Measurements from ENCODE around the gene ANKRD34A.

ANKRD34A gene

DNA sequence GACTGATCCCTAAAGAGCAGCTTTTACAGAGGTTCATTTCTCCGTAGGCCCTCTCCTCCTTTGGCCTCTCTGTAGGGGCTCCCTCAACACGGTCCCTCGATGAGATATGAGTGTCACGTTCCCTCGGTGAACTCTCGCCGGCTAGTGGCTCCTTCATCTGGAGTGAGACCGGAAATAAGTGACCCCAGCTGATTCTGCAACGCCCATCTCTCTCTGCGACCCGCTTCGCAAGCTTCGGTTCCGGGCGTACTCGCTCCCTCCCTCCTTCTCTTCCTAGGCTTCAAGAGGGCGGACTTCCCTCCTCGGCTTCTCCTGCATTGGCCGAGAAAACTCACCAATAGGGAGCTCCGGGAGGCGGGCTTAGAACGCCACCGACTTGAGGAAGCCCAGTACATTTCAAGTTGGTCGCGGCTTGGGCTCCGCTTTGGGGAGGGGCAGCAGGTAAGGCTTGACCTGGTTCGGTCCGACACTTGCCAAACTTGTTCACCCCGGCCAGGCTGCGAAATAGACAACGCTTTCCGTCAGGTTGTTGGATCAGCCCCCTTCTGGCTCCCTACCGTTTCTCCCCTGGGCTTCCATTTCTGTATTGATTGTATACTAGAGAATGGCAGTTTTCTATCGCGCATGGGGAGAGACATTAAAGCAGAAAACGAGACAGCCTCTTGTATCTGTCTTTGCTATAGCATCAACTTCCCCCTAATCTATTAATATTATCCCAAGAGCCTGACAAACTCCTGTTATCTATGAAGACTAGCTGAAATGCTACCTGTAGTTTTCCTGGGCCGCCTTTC is at the start of gene ANKRD34A, which contains the start of gene POLR3GL:
Gene ANKRD34A, minus strand, starts transcription at position 248 of the 791 bp plus-strand sequence. CDS start 2,816 bp downstream, outside the sequence.
Gene POLR3GL, plus strand, starts transcription at position 363 of the 791 bp plus-strand sequence. CDS start 10,176 bp downstream, outside the sequence.
- H3K4me3 Mint-ChIP-seq, result peak within 1 kb of the TSS; percentile 90 to 91
- peak within 1 kb of the TSS; percentile 87 to 90 for H3K27ac Mint-ChIP-seq
- H3K27me3 Mint-ChIP-seq, result no peaks in the 10 kb centered on the region
- peak; percentile 83 to 91 for DNase-seq
- H3K4me1 Mint-ChIP-seq, result peaks cover 47% of the 10 kb centered on the region
- peaks cover 0 to 9% of the 10 kb centered on the region in 2 donors for H3K9me3 Mint-ChIP-seq
- peak; percentile 88 for ATAC-seq

DNA sequence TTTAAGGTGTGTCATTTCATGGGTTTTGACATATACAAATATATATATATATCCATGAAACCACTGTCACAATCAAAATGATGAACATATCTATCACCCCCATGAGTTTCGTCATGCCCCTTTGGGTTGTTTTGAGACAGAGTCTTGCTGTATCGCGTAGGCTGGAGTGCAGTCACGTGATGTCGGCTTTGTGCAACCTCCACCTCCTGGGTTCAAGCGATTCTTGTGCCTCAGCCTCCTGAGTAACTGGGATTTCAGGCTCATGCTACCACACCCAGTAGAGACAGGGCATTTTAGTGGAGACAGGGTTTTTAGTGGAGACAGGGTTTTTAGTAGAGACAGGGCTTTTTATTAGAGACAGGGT is 49.2 kb upstream of the ANKRD34A start:
- ATAC-seq (no peak), DNase-seq (no peak)
- H3K27me3 Mint-ChIP-seq, result peaks cover 18% of the 10 kb centered on the region

DNA sequence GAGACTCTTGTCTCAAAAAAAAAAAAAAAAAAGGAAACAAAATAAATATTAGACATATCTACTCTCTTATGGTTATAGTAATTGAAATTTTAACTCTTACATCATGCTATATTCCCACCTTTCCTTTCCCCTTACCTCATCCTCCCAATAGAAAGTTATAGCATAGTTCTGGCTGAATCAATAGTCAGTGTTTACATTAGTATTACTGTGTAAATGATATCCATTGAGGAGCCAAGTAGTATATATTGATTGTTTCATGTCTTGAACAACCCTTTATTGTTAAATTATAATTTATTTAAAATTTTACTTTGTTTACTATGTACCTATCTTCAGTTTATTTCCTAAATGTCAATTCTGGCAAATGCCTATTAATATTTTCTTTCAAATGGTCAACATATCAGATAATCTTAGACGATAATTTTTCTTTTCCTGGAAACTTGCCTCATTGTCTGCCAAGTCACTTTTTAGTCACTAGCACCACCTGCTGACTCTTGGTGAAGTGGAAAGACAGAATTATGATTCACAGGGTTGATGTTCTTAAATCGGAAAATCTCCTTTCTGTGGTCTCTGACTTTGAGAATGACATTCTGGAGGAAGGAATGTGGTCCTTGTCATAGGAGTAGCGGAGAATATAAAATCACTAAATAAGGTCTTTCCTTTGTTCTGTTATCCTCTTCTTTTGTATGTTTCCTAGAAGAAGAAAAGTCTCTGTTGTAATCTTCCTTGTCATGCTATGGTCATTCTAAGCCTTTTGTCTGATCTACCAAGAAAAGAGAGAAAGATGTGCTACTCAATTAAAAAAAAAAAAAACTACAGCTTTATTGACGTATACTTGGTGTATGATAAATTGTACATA is 48.6 kb upstream of the ANKRD34A start:
- Mint-ChIP-seq H3K4me1 (peaks cover 8% of the 10 kb centered on the region), H3K27me3 (peaks cover 12% of the 10 kb centered on the region), H3K9me3 (no peaks in the 10 kb centered on the region), H3K4me3 (peak overlapping the region in 1 of 2 donors; percentile 2), H3K27ac (no peak overlapping the region)
- DNase-seq (peak in 1 of 2 donors; percentile 43), ATAC-seq (peak; percentile 67)

More for the DNA sequence above, 49.2 kb upstream of the ANKRD34A start:
- no peaks in the 10 kb centered on the region for H3K9me3 Mint-ChIP-seq
- H3K4me1 Mint-ChIP-seq, result peaks cover 8% of the 10 kb centered on the region
- H3K27ac Mint-ChIP-seq, result no peak overlapping the region
- H3K4me3 Mint-ChIP-seq, result no peak overlapping the region

DNA sequence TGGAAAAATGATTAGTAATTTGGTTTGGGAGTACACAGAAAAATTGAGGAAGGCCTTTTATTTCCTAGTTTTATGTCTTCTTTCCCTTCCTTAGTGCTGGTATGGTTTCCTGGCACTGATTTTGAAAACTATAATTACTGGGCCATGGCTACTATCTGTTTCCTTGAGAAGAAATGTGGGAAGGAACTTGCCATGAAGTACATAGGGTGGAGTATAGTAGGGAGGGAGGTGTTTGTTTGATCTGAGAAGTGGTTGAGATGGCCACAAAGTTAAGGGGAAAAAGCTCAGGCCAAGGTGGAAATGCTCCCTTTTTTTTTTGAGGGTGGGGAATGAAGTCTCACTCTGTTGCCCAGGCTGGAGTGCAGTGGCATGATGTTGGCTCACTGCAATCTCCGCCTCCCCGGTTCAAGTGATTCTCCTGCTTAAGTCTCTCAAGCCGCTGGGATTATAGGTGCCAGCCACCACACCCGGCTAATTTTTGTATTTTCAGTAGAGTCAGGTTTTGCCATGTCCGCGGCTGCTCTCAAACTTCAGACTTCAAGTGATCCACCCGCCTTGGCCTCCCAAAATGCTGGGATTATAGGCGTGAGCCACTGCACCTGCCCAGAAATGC is 45.9 kb upstream of the ANKRD34A start:
- peaks cover 32% of the 10 kb centered on the region for H3K4me1 Mint-ChIP-seq
- ATAC-seq (no peak), DNase-seq (no peak)
- no peaks in the 10 kb centered on the region for H3K27me3 Mint-ChIP-seq
- no peak overlapping the region for H3K27ac Mint-ChIP-seq
- H3K9me3 Mint-ChIP-seq, result no peaks in the 10 kb centered on the region
- no peak overlapping the region for H3K4me3 Mint-ChIP-seq

DNA sequence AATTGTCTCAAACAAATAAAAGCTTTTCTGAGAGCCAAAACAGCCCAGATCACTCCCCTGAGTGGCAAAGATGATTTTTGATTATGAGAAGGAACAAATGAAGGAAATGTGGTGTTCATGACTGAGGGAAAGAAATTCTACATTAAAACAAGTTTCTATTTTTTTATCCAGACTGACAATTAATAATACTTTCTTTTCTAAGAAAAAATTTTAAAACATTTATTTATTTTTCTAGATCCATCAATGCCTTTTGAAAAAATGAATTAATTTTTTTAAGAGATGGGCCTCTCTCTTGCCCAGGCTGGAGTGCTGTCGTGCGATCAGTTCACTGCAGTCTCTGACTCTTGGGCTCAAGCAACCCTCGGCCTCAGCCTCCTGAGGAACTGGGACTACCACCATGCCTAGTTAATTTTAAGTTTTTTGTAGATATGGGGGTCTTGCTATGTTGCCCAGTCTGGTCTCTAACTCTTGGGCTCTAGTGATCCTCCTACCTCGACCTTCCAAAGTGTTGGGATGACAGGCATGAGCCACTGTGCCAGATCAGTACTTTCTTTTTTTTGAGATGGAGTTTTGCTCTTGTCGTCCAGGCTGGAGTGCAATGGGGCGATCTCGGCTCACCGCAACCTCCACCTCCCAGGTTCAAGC is 43.2 kb upstream of the ANKRD34A start:
- no peak for ATAC-seq
- DNase-seq, result no peak
- H3K27me3 Mint-ChIP-seq, result no peaks in the 10 kb centered on the region
- no peaks in the 10 kb centered on the region for H3K9me3 Mint-ChIP-seq
- peak overlapping the region in 1 of 2 donors; percentile 93 for H3K27ac Mint-ChIP-seq
- H3K4me1 Mint-ChIP-seq, result peaks cover 48% of the 10 kb centered on the region
- peak overlapping the region in 1 of 2 donors; percentile 73 for H3K4me3 Mint-ChIP-seq

DNA sequence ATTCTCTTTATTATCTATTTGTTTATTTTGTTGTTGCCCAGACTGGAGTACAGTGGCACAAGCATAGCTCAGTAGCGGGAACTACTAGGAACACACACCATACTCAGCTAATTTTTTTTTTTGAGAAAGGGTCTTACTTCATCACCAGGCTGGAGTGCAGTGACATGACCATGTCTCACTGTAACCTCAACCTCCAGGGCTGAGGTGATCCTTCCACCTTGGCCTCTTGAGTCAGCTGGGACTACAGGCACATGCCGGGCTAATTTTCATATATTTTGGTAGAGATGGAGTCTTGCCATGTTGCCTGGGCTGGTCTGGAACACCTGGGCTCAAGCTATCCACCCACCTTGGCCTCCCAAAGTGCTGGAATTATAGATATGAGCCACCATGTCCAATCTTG is 37.3 kb upstream of the ANKRD34A start:
- peaks cover 81% of the 10 kb centered on the region for H3K4me1 Mint-ChIP-seq
- H3K4me3 Mint-ChIP-seq, result no peak overlapping the region
- ATAC-seq (no peak), DNase-seq (peak in 1 of 2 donors; percentile 8)
- H3K27ac Mint-ChIP-seq, result peak overlapping the region; percentile 1 to 14
- H3K9me3 Mint-ChIP-seq, result no peaks in the 10 kb centered on the region
- no peaks in the 10 kb centered on the region for H3K27me3 Mint-ChIP-seq

DNA sequence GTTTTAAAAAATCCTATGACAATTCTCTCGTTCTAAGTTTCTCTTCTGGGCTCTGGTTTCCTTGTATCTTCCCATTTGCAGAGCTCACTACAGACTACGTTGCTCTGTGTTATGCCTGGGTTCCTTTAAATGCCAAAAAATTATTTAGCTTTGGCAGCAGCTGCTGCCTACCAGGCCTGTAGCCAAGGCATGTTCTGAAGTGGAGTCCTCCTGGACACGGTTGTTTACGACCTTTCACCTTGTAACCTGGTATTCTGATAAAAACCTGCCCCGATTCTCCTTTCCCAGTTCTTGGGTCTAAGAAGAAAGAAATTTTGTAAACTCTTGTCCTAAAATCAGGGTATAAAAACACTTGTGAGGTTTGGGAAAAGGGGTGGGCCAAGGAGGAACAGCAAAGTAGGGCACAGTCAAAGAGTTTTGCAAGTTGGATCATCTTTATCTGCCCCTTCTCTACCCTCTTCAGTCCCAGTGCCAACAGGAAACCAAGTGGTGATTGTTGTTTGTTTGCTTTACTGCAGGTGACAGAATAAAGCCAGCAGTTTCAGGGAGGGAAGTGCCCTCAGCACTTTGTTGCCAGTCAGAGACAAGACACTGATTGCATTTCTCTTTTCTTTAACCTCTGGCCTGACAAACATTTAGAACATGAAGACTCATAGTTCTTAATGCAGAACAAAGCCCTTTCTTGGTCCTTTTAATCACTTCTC is 35.1 kb upstream of the ANKRD34A start:
- Mint-ChIP-seq H3K4me1 (peaks cover 59% of the 10 kb centered on the region), H3K27ac (peak overlapping the region; percentile 79 to 95), H3K9me3 (no peaks in the 10 kb centered on the region), H3K27me3 (no peaks in the 10 kb centered on the region), H3K4me3 (peak overlapping the region; percentile 85 to 89)
- ATAC-seq (no peak), DNase-seq (no peak)

DNA sequence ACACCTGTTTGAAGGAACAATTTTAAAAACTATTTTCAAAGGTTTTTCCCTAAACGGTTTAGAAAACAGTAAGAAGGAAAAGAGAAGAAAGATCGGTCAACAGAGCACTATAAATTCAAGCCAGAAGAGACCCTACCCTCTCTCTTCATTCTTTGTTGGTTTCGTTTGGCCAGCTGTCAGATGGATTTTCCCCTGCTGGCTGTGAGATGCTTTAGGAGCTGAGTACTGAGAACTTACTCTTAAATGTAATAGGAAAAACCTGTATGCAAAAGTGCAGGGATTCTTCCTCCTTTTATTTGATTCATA is 33.3 kb upstream of the ANKRD34A start:
- Mint-ChIP-seq H3K4me3 (peak overlapping the region; percentile 85 to 89), H3K27me3 (no peaks in the 10 kb centered on the region), H3K27ac (peak overlapping the region; percentile 99), H3K4me1 (peaks cover 58% of the 10 kb centered on the region), H3K9me3 (no peaks in the 10 kb centered on the region)
- ATAC-seq (no peak), DNase-seq (no peak)

DNA sequence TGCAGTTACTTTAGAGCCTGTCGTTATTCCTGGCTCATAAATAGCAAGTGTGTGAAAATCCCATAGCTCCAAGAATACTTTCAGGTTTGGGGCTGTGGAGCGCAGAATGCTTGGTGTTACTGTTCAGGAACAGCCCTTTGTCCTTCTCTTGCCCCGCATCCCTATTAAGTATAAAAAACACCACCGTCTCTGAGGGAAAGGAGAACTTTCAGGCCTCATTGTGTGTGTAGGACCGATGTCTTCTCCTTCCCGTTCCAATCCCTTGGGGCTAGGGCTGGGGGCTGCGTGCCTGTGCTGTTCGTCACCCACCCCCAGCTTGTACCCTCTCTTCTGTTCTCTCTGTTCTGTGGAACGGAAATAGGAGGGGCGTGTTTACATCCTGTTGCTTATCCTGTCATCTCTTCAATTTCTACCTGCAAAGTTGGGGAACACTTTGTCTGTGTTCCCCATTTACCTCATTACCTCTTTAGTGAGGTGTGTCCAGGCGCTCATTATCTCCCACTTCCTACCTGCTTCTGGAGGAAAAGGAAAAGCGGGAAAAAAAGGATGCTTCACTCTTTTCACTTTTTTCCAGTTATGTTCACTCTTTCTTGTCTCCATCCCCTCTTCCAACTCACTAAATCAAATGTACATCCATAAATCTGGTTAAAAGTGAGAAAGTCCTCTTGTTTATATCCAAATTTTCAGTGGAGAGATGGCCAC is 32.8 kb upstream of the ANKRD34A start:
- peak; percentile 69 for ATAC-seq
- H3K4me3 Mint-ChIP-seq, result peak overlapping the region; percentile 85 to 89
- DNase-seq, result peak in 1 of 2 donors; percentile 54
- no peaks in the 10 kb centered on the region for H3K9me3 Mint-ChIP-seq
- H3K27ac Mint-ChIP-seq, result peak overlapping the region; percentile 99
- H3K4me1 Mint-ChIP-seq, result peaks cover 62% of the 10 kb centered on the region
- H3K27me3 Mint-ChIP-seq, result no peaks in the 10 kb centered on the region

DNA sequence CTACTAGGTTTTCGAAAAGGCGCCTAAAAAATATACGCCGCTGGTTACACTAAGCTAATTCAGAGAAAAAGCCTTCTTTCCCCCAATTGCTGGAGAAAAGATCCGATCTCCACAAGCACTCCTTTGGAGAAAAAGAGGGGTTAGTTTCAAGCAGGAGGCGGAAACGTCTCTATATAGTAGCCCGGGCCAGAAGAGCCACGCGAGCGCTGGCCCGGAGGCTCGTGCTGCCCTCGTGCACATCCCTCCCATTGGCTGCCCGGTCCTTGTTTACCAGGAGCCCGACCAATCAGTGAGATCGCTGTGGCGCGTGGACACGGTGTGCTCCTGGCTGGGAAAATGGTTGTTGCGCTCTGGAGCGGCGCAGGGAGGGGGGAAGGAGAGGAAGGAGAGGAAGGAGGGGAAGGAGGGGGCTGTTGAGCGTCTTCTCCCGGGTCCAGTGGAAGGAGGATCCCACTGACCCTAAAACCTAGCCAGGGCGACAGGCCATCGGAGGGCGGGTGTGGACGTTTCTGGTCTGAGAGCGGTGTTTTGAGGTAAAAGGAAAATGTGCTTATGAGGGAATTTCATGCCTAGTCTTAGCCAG is 32.1 kb upstream of the ANKRD34A start, which contains the start of gene TXNIP:
Gene TXNIP, minus strand, starts transcription at position 147 of the 583 bp plus-strand sequence. CDS start 313 bp downstream, outside the sequence.
- no peaks in the 10 kb centered on the region for H3K9me3 Mint-ChIP-seq
- DNase-seq, result peak; percentile 82 to 94
- peak within 1 kb of the TSS; percentile 85 to 89 for H3K4me3 Mint-ChIP-seq
- peak within 1 kb of the TSS; percentile 99 for H3K27ac Mint-ChIP-seq
- H3K4me1 Mint-ChIP-seq, result peaks cover 62% of the 10 kb centered on the region
- H3K27me3 Mint-ChIP-seq, result no peaks in the 10 kb centered on the region
- ATAC-seq, result peak; percentile 95

DNA sequence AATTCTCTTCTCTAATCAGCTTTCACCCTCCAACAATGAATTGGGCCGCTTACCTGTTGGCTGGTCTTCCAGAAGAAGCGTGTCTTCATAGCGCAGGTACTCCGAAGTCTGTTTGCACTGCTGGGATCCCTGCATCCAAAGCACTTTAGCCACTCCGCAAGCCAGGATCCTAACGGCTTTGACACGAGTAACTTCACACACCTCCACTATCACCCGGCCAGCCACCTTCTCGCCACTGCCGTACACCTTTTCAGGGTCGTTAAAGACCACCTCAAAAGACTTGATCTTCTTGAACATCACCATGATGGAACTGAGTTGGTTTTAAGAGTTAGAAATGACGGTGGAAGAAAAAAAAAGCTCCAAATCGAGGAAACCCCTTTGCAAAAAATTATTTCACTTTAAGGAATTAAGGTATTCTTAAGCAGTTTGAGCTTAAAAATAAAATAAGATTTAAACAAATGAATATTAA is 31.6 kb upstream of the ANKRD34A start:
- peak overlapping the region; percentile 99 for H3K27ac Mint-ChIP-seq
- H3K4me3 Mint-ChIP-seq, result peak overlapping the region; percentile 85 to 89
- peaks cover 64% of the 10 kb centered on the region for H3K4me1 Mint-ChIP-seq
- ATAC-seq, result no peak
- no peak for DNase-seq
- no peaks in the 10 kb centered on the region for H3K27me3 Mint-ChIP-seq
- no peaks in the 10 kb centered on the region for H3K9me3 Mint-ChIP-seq

DNA sequence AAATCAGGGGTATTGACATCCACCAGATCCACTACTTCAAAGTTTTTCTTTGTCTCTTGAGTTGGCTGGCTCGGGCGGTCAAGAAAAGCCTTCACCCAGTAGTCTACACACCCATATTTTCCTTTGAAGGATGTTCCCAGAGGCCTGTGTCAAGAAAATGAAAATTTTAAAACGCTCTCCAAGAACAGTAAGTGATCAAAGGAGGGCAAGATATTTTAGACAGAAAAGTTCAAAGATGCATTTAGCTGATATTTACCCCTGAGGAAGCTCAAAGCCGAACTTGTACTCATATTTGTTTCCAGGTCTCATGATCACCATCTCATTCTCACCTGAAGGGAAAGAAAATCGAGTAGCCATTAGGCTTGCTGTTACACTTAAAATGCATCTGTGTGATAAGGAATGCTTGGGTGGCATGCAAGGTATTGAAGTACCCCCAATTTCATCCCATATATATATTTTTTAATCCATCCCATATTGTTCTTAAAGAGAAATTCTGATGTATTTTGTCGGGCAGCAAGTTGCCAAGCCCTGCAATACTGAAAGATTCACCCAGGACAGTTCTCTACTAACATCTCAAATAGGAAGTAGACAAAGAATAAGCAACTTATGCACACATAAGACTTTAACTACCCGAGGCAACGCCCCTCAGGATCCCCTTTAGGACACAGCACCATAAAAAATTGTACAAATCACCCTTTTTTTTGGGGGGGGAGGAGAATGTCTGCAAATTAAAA is 30.9 kb upstream of the ANKRD34A start:
- no peak for ATAC-seq
- no peaks in the 10 kb centered on the region for H3K9me3 Mint-ChIP-seq
- peaks cover 70% of the 10 kb centered on the region for H3K4me1 Mint-ChIP-seq
- DNase-seq, result no peak
- H3K4me3 Mint-ChIP-seq, result peak overlapping the region; percentile 85 to 89
- H3K27me3 Mint-ChIP-seq, result no peaks in the 10 kb centered on the region
- peak overlapping the region; percentile 99 for H3K27ac Mint-ChIP-seq
